NK-92 treated with Interleukin-12 subunit alpha and Interleukin-12 subunit beta, amount 100 ng/mL, for 24 hours (cell line): ENCODE measurements around the gene KIF3B.
"Not testable (repeated sequence)": the region's sequence is repeated elsewhere in the genome, so short reads cannot be mapped to it uniquely, and the experiment has no call there.

ENCODE experiments used
- DNase-seq: peaks from one replicate; lab custom pipeline; 2025; lab: John Stamatoyannopoulos, UW

KIF3B gene

DNA sequence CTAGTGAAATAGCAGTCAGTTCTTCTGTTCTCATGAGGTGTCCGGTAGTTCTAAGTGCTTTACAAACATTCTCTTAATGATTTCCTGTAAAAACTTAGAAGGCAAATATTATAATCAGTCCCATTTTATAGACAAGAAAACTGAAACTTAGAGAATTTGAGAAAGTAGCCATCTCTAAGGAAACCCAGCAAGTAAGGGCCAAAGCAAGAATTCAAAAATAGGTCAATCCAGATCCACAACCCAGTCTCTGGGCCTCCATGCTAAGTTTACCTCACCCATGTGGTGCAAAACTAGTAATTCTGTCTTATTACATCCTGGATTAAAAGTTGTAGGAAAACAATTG, 53.1 kb downstream of the KIF3B start:
- no peak for DNase-seq

DNA sequence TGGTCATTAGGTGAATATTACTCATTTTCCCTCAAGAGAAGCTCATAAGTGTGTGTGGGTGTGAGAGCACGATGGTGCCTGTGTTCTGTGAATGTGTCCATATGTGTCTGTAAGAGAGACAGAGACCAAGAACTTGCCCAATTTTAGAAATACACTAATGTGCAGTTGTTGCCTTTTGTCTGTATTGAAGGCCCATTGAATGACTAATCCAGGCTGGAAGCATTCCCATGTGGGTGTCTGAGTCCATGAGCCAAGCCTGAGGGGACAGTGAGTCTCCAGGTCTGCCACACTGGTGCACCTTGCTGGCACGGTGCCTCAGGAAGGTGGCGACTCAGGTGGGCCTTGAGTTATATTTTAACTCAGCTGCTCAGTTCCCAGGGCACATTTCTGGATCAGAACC, 55.2 kb downstream of the KIF3B start:
- no peak for DNase-seq

- DNase-seq, result peak; percentile 23
These were observed 55.9 kb downstream of the KIF3B start for GRCh38 chr20:32333181-32333987.

GRCh38 chr20:32333988-32334885, 56.8 kb downstream of the KIF3B start:
- no peak for DNase-seq

DNA sequence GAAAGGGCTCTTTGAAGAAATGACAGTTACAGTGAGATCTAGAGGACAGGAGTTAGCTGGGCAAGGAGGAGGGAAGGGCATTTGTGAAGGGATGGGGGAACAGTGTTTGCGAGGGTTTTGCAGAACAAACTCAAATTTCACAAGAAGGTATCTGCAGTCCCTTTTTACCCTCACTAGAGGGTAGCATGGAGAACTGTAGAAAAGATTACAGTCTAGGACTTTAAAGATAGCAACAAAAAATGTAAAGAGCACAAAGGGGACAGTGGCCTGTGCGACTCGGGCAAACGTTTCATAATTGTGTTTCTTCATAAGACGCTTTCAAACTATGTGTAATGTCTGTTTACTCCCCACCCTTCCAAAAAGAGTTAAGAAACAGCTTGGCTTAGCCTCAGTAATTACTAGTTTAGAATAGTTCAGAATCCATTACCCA, 59.5 kb downstream of the KIF3B start:
- DNase-seq, result no peak

DNA sequence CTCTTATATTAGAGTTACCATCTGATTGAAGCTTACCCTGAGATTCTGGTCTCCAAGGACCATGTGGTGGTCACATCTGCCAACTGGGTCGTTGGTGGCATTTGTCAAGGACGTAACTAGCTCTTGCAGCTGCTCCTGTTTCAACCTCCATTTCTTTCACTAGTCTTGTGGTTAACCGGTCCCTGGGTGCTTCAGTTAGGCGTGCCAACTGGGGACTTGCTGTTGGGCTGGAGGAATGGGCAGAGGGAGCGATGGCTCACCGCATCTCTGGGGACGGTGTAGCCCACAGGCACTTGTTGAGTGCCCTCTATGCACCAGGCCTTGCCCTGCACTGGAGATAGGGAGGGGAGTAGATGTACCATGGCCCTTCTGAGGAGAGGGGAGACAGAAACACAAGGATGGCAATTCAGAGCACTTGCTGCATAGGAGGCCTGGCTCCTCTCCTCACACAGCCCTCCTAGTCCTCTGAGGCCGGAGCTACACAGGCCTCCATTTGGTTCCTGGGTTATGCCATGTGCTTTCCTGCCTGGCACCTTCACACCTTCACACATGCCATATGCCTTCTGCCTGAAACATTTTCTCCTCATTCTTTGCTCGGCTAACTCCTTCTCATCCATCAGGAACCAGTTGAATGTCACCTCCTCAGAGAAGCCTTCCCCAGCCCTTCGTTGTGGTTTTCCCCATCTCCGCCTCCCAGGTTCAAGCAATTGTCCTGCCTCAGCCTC, 60.6 kb downstream of the KIF3B start:
- DNase-seq, result no peak

GRCh38 chr20:32338665-32339064, 61.2 kb downstream of the KIF3B start:
- no peak for DNase-seq

- DNase-seq, result no peak
These were observed 61.7 kb downstream of the KIF3B start for GRCh38 chr20:32339116-32339515.

DNA sequence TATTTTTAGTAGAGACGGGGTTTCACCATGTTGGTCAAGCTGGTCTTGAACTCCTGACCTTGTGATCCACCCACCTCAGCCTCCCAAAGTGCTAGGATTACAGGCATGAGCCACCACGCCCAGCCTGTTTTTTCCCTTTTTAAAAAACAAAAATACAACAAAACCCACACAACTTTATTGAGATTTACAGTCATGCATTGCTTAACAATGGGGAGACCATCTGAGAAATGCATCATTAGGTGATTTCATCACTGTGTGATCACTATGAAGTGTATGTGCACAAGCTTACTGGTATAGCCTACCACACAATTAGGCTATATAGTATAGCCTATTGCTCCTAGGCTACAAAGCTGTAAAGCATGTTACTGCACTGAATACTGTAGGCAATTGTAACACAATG, 63.6 kb downstream of the KIF3B start:
- not testable (repeated sequence) for DNase-seq

DNA sequence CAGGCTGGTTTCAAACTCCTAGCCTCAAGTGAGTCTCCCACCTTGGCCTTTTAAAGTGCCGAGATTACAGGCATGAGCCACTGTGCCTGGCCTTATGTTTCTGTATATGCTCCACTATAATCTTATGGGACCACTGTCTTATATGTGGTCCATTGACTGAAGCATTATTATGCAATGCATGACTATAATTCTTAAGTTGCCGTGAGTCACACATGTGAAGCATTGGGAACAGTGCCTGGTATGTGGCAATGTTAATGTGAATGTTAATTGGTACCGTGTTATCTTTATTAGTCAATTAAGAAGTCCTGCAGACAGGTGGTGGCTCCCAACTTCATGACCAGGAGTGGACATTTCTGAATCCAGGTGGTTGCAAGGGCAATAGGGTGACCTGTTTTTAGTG, 66.0 kb downstream of the KIF3B start:
- DNase-seq, result no peak

GRCh38 chr20:32344835-32345506, 67.5 kb downstream of the KIF3B start:
- DNase-seq, result no peak

GRCh38 chr20:32348207-32348606, 70.8 kb downstream of the KIF3B start:
- DNase-seq, result no peak

DNA sequence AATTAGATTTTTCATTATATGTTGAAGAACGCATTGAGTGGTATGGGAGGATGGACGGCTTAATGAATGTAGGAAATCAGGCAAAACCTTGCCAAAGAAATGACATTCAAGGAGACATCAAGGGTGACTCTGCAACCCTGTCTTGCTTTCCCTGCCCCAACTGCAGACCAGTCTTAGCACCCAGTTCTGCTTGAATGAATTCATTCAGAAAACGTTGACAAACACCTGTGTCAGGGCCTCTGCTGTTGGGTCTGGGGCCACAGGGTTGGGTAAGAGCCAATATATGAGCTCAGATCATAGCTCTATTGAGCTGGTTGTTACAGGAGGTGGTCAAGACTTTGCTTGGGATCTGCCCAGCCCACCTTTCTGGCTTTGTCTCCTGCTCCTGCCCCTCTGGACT, 73.0 kb downstream of the KIF3B start:
- DNase-seq, result no peak

GRCh38 chr20:32352121-32352720, 74.8 kb downstream of the KIF3B start:
- DNase-seq, result no peak

- DNase-seq, result no peak
These were observed 76.5 kb downstream of the KIF3B start for GRCh38 chr20:32353848-32354496.

DNA sequence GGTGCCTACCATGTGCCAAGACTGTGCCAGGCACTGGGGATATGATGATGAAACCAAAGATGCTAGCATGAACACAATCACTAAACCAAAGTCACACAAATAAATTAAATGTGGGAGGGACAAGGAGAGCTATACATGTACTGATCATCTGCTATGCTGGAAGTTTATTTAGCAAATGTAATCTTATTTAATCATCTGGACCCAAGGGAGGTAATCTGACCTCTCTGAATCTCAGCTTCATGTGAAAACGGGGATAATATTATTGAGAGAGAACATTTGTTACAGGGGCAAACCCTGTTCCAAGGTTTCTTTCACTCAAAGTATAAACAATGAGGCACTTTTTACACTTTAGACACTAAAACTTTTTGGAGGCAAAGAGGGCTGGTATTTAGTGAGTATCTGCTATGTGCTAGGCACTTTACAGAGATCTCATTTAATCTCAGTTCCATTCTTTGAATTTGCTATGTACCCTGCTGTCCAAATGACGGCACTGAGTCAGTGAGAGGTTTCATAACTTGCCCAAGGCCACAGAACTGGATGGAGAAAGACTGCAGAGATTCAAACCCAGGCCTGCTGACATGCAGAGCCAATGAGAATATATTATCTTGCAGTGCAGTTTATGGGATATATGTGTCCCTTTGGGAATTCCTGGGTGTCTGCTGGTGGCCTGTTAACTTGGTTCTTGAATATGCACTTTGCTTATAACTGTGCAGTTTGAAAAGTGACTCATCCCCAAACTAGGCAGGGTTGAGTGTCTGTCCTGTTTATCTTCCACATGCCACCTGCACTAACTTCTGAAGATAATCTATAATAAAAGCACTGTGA, 77.4 kb downstream of the KIF3B start:
- no peak for DNase-seq

DNA sequence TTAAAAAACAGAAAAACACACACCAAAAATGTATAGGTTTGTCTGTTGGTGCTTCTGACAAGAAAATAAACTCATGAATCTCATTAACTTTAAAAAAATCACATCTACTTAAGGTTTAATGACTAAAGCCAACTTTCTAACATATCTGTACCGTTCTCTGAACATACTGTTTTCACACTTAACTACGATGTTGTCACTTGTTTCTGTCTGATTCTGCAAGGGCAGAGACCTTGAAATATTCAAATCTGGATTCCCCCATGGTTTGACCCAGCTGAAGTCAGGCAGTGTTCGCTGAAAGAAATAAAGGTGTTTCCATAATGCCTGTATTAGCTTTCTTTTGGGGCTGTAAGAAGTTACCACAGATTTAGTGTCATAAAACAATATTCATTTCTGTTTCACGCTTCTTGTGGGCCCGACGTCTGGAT, 78.0 kb downstream of the KIF3B start:
- DNase-seq, result no peak

DNA sequence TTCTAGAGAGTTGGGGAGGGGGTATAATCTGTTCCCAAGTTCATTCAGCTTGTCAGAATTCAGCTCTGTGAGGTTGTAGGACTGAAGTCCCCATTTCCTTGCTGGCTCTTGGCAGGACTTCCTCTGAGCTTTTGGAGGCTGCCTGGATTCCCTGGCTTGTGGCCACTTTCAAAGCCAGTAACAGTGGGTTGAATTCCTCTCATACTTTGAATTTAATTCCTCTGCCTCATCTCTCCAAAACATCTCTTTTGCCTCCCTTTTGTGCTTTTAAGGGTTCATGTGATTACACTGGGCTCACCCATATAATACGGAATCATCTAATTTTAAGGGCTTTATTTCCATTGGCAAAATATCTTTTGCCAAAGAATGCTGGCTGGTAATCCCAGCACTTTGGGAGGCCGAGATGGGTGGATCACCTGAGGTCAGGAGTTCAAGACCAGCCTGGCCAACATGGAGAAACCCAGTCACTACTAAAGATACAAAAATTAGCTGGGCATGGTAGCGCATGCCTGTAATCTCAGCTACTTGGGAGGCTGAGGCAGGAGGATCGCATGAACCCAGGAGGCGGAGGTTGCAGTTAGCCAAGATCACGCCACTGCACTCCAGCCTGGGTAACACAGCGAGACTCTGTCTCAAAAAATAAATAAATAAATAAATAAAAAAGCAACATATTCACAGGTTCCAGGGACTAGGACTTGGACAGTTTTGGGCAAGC, 78.6 kb downstream of the KIF3B start:
- not testable (repeated sequence) for DNase-seq

- no peak for DNase-seq
These were observed 79.3 kb downstream of the KIF3B start for GRCh38 chr20:32356622-32357374.
